HepG2 (cell line): ENCODE results near the gene C7orf57. TPM values are rescaled to one million over a fixed set of nuclear protein-coding genes. Genes with fewer than 3 reads are reported as not detected.

Source experiments
- ATF7 ChIP-seq, 2 experiments: fragments of 450-650 bp in 1 of 2; sonication (generic) in 1 of 2; formaldehyde crosslinking in 1 of 2; IDR thresholded peaks; 2 replicates each; pipeline versions ENCODE4 v1.4.0 to v1.6.1; 2016 to 2020; ENCODE audit warnings: antibody characterized with exemption in 1 of 2, mild to moderate bottlenecking in 1 of 2, missing genetic modification reagents in 1 of 2
- HDAC6 ChIP-seq: fragments of 200-600 bp; sonication (generic); IDR thresholded peaks from 2 replicates; pipeline ENCODE4 v1.7.0; 2017; ENCODE audit warnings: mild to moderate bottlenecking, antibody characterized with exemption, low read length, low read depth
- KAT7 ChIP-seq: IDR thresholded peaks from 2 replicates; pipeline ENCODE4 v1.6.1; 2018; ENCODE audit warnings: borderline replicate concordance, missing compliant biosample characterization
- KLF12 ChIP-seq: sonication (generic); formaldehyde crosslinking; IDR thresholded peaks from 2 replicates; pipeline ENCODE4 v1.4.0; 2020; ENCODE audit warnings: missing genetic modification reagents, borderline replicate concordance
- KLF9 ChIP-seq: IDR thresholded peaks from 2 replicates; pipeline ENCODE4 v1.6.1; 2016; ENCODE audit warnings: low read depth
- MLX ChIP-seq: IDR thresholded peaks from 2 replicates; pipeline ENCODE4 v1.6.1; 2016
- NFE2L1 ChIP-seq: sonication (generic); formaldehyde crosslinking; IDR thresholded peaks from 2 replicates; pipeline ENCODE4 v1.4.0; 2020; ENCODE audit warnings: missing genetic modification reagents, mild to moderate bottlenecking, borderline replicate concordance
- PHB2 ChIP-seq: fragments of 450-650 bp; IDR thresholded peaks from 2 replicates; pipeline ENCODE4 v1.6.1; 2018; ENCODE audit not compliant: partially characterized antibody
- TERF1 ChIP-seq: sonication (generic); formaldehyde crosslinking; IDR thresholded peaks from 2 replicates; pipeline ENCODE4 v1.8.0; 2022; ENCODE audit warnings: mild to moderate bottlenecking, missing genetic modification reagents, moderate library complexity
- ZNF383 ChIP-seq: sonication (generic); formaldehyde crosslinking; IDR thresholded peaks from 2 replicates; pipeline ENCODE4 v1.4.0; 2020; ENCODE audit warnings: missing genetic modification reagents, mild to moderate bottlenecking, borderline replicate concordance
- ZNF432 ChIP-seq: sonication (generic); formaldehyde crosslinking; IDR thresholded peaks from 2 replicates; pipeline ENCODE4 v1.5.0; 2020; ENCODE audit warnings: missing genetic modification reagents, mild to moderate bottlenecking, borderline replicate concordance
- ZNF441 ChIP-seq: sonication (generic); formaldehyde crosslinking; IDR thresholded peaks from 2 replicates; pipeline ENCODE4 v1.7.0; 2021; ENCODE audit warnings: missing genetic modification reagents, borderline replicate concordance
- ZNF546 ChIP-seq: sonication (generic); formaldehyde crosslinking; conservative IDR thresholded peaks from 2 replicates; pipeline ENCODE4 v1.8.1; 2023; ENCODE audit warnings: mild to moderate bottlenecking, missing genetic modification reagents
- ZNF574 ChIP-seq: sonication (generic); formaldehyde crosslinking; IDR thresholded peaks from 2 replicates; pipeline ENCODE4 v1.4.0; 2020; ENCODE audit warnings: missing genetic modification reagents
- ZNF780A ChIP-seq: sonication (generic); formaldehyde crosslinking; IDR thresholded peaks from 2 replicates; pipeline ENCODE4 v1.8.0; 2022; ENCODE audit warnings: mild to moderate bottlenecking, missing genetic modification reagents, moderate library complexity
- polyA plus RNA-seq, 8 experiments: library from polyadenylated mRNA; depleted of rRNA in 3 of 8; stranded (reverse) in 7 of 8; unstranded in 1 of 8; fragments of >200 nt; fragmentation: Illumina TruSeq in 4 of 8; extraction: Trizol in 4 of 8; gene quantifications; 2 replicates each; pipeline versions ENCODE4 v1.2.1 to v1.2.3, GENCODE V29; 2011 to 2016; ENCODE audit warnings: low read depth in 4 of 8, missing spikeins in 1 of 8, mixed read lengths in 1 of 8; ENCODE audit not compliant: insufficient read depth in 1 of 8
- total RNA-seq, 5 experiments: library from RNA; depleted of rRNA; stranded (reverse); fragments of >200 nt; fragmentation: Illumina TruSeq; extraction: Trizol; gene quantifications; 2 replicates each; pipeline ENCODE4 v1.2.3, GENCODE V29; 2016; ENCODE audit warnings: low read depth in 1 of 5
- TF ChIP-seq, protein P1 (sequence below): sonication (generic); formaldehyde crosslinking; IDR thresholded peaks from 2 replicates; pipeline ENCODE4 v1.5.0; 2020; ENCODE audit warnings: mild to moderate bottlenecking, missing genetic modification reagents
- TF ChIP-seq, protein P2 (sequence below): sonication (generic); formaldehyde crosslinking; IDR thresholded peaks from 2 replicates; pipeline ENCODE4 v1.9.0; 2022; ENCODE audit warnings: low read depth, missing genetic modification reagents

The C7orf57 gene
- total and polyA plus RNA-seq, 2 of the 13 experiments (the other 11 are each of a cell fraction or from before 2014, with no cell fraction given), result not detected

GRCh38 chr7:48089046-48090003 is 54.0 kb downstream of the C7orf57 start, which contains the start of gene UPP1 (continued):
- TF ChIP-seq ZNF574 (no peak), PHB2 (no peak), TERF1 (CRISPR knock-in tag) (no peak), ZNF780A (CRISPR knock-in tag) (no peak), KAT7 (CRISPR knock-in tag) (peak; percentile 35; the same call in 1 of the 2 replicates), ZNF383 (CRISPR knock-in tag) (no peak), ZNF546 (CRISPR knock-in tag) (no peak; the same call in 1 of the 2 replicates), ATF7 (IDR thresholded peaks at IDR 0.05) (no peak), ATF7 (CRISPR knock-in tag; IDR thresholded peaks at IDR 0.05) (no peak), KLF9 (CRISPR knock-in tag) (no peak), HDAC6 (no peak), ZNF441 (CRISPR knock-in tag) (no peak), MLX (no peak), ZNF432 (CRISPR knock-in tag) (no peak), NFE2L1 (CRISPR knock-in tag) (no peak), KLF12 (CRISPR knock-in tag) (peak; percentile 46; the same call in 1 of the 2 replicates)
- TF ChIP-seq, protein P1, sequence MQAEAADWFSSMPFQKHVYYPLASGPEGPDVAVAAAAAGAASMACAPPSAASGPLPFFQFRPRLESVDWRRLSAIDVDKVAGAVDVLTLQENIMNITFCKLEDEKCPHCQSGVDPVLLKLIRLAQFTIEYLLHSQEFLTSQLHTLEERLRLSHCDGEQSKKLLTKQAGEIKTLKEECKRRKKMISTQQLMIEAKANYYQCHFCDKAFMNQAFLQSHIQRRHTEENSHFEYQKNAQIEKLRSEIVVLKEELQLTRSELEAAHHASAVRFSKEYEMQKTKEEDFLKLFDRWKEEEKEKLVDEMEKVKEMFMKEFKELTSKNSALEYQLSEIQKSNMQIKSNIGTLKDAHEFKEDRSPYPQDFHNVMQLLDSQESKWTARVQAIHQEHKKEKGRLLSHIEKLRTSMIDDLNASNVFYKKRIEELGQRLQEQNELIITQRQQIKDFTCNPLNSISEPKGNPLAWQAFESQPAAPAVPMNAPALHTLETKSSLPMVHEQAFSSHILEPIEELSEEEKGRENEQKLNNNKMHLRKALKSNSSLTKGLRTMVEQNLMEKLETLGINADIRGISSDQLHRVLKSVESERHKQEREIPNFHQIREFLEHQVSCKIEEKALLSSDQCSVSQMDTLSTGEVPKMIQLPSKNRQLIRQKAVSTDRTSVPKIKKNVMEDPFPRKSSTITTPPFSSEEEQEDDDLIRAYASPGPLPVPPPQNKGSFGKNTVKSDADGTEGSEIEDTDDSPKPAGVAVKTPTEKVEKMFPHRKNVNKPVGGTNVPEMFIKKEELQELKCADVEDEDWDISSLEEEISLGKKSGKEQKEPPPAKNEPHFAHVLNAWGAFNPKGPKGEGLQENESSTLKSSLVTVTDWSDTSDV (CRISPR knock-in tag), result peak; percentile 69; the same call in 1 of the 2 replicates
- TF ChIP-seq, protein P2, sequence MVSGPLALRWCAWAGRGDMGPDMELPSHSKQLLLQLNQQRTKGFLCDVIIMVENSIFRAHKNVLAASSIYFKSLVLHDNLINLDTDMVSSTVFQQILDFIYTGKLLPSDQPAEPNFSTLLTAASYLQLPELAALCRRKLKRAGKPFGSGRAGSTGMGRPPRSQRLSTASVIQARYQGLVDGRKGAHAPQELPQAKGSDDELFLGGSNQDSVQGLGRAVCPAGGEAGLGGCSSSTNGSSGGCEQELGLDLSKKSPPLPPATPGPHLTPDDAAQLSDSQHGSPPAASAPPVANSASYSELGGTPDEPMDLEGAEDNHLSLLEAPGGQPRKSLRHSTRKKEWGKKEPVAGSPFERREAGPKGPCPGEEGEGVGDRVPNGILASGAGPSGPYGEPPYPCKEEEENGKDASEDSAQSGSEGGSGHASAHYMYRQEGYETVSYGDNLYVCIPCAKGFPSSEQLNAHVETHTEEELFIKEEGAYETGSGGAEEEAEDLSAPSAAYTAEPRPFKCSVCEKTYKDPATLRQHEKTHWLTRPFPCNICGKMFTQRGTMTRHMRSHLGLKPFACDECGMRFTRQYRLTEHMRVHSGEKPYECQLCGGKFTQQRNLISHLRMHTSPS (CRISPR knock-in tag), result no peak
